Activated CD4-positive, alpha-beta T cell treated with anti-CD3 and anti-CD28 coated beads, Interleukin-2, amount 50 U/mL, for 1 hour (primary cell): ENCODE measurements around the gene CUEDC1.
A peak's percentile ranks its signal among the peaks of the same experiment; 100 is the strongest.

Experiments used
- DNase-seq: peaks from one replicate; pipeline ENCODE4 v3.0.0-alpha.2; 2020

Gene CUEDC1

DNA sequence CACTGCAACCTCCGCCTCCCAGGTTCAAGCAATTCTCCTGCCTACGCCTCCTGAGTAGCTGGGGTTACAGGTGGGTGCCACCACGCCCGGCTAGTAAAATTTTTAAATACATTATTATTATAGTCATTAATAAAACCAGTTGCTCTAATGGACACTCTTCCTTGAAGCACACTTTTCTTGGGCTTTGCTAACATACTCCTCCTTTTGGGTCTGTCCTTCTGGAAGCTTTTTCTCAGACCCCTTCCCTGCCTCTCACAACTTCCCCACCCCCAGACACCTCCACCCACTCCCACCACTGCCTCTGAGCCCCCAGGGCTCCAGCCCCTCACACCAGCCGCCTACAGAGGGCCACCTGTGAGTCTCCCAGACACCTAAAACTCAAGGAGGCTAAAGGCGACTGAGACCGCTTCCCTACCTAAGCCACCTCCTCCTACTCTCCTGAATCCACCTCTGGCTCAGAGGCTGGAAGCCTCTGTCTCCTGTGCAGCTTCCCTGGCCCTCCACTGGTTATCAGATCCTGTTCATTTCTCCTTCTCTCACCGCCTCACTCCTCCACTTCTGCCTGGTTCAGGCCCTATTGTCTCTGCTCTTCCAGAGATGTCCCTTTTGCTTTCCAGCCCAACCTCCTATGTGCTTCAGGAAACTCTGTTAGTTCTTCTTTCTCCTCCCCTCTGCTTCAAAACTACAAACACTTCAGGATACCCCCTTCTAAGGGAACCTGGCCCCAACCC is 2.1 kb upstream of the CUEDC1 start:
- no peak for DNase-seq

DNA sequence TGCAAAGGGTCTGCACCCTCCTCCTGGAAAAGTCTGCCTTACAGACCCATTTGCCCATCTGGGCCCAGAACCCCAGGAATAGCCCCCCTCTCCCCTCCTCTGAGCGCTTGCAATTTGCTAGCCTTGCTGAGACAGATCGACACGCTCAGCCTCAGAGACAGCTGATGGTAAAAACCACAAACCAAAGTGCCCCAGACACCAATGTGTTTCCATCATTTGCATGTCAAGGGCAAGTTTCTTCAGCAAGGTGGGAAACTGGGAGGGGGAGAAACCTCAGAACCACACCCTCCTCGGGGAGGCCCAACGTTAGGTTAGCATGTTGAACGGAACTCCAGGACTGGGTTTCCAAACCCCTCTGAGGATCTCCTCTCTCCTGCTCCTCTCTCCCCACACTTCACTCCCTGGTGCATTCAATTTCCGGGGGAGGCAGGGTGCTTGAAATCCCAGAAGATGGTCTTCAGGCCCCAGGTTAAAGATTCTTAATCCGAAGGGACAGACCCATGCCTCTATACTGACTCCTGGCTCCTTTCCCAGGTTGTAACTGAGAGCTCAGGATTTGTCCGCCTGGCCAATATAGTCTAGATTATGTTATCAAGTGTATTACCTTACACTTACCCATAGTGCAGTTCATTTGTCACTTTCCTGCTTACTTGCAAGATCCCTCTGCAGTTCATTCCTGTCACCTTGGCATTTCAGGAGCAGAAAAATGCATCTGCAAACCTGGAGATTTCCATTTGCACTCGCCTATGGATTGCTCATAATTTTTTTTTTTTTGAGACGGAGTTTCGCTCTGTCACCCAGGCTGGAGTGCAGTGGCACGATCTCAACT is 1.3 kb upstream of the CUEDC1 start:
- peak; percentile 33 for DNase-seq

DNA sequence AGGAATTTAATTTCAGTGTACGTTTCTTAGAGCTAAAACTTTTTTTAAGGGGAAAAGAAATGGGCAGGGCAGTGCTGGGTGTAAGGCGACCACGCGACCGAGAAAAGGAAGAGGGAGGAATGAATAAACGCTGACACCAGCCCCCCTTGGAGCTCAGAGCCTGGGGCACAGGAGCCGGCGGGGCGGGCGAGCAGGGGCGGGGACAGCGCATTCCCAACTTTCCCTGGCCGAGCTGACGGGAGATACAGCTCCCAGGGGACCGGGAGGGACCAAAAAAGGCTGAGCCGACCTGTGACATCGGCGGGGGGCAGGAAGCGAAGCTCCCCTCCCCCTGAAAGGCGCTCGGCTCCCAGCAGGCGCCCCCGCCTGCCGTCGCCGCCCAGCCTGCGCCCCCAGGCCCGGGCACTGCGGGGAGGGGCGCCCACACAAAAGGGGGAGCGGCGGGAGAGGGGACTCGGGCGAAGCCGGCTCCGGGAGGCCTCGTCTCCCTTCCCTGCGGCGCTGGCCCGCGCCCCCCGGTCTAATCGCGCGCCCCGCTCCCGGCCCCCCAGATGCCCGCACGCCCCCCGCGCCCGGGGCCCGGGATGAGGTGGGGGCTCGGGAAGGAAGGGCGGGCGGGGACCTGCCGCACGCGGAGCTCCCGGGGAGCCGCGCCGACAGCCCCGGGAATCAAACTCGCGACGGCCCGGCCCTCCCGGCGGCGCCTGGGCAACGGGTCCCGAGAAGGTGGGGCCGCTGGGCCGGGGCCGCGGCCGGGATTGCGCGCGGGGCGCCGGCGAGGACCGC is 622 bp downstream of the CUEDC1 start:
- DNase-seq, result no peak

DNA sequence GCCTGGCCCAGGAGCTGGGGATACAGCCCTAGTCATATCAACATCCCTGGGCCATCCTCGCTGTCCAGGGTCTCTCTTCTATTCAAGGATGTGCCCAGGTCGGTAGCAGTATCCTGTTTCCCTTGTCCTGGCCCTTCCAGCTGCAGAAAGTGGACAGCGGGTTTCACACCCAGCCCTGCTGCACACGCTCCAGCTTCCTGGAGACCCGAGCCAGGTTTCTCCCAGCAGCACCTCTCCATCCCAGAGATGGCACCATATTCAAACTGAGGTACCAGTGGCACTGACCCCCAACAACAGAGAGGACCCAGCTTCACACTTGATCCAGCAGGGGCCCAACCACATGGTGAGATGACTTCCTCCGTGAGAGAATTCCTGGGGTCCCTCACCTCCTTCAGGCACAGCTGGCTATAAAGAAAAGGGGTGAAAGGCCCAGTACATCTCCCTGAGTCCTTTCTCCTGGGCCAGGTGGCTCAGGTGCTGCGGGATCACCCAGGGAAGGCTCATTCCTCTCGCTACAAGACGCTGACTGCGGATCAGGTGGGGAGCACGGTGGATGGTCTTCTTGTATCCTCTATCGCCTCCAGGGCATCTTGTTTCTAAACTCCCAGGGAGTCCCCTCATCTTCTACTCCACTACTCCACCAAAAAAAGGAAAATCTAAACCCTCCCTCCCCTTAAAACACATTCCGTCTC is 1.4 kb downstream of the CUEDC1 start:
- no peak for DNase-seq

DNA sequence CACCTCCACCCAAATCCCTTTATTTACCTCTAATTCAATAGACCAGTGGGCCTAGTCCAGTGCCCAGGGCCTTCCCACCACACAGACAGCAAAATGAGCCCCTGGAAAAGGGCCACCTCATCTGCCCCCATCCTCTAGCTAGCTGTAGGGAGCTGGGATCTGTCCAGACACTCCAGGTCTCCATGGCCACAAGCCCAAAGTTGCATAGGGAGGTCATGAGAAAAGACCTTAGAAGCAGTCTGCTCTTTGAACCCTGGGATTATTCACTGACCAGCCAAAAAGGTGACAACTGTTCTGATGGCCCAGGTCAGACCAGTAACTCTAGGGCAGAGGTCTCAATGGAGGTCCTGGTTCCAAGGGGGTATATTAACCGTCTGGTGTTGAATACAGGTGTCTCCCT is 2.0 kb downstream of the CUEDC1 start:
- DNase-seq, result no peak

DNA sequence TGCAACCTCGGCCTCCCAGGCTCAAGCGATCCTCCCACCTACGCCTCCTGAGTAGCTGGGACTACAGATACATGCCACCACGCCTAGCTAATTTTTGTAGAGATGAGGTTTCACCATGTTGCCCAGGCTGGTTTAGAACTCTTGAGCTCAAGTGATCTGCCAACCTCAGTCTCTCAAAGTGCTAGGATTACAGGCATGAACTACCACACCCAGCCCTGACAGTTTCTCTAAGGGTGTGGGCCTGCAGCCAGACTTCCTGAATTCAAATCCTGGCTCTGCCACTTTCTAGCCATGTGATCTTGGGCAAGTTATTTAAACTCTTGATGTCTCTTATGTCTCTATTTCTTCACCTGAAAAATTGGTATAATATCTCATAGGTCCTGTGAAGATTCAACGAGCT is 5.6 kb downstream of the CUEDC1 start:
- no peak for DNase-seq

DNA sequence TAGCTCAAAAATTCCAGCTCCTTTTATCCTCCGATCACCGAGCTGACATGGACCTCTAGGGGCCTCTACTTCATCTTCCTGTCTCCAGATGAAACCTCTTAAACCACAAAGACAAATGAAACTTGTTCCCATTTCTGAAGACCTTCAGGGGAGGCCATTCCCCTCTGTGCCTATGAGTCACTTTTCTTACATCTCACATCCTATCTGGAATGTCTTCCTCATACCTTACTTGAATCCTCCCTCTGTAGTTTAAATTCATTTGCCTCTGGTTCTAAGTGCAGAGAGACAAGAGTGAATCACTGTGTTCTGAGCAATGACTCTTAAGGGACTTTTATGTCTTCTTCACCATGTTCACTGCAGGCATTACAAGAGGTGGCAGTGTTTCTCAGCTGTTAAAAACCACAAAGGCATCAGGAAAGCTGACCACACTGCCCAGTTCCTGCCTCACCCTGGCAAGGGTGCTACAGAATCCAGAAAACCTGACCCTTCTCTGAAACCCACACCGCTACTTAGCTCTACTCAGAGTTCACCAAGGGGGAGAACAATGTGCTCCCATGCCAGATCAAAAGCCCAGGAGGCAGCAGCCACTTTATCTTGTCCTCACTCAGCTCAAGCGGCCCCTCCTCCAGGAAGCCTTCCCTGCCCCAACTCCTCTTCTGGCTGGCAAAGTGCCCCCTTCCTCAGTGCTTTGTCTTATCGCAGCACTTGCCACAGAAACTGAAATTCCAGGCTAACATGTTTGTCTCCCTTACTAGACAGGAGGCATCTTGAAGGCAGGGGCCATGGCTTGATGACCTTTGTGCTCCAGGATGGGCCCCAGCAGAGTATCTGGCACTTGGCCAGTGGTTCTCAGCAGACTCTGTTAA is 6.4 kb downstream of the CUEDC1 start:
- DNase-seq, result no peak

DNA sequence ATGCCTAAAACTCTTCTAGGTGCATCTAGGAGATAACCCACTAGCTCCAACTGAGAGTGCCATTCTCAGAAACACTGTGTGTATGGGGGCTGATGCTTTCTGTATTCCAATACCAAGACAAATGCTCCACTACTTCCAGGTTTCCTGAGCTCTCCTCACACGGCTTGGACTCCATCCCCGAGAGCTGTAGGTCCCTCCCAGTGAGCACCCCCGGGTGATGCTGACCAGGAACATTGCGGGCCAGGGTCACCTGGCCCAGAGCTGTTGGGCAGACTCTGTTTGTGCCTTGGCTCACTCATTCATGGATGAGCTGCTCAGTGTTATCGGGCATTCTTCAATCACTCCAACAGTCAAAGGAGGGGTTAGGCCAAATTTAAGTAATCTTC is 7.0 kb downstream of the CUEDC1 start:
- DNase-seq, result no peak

DNA sequence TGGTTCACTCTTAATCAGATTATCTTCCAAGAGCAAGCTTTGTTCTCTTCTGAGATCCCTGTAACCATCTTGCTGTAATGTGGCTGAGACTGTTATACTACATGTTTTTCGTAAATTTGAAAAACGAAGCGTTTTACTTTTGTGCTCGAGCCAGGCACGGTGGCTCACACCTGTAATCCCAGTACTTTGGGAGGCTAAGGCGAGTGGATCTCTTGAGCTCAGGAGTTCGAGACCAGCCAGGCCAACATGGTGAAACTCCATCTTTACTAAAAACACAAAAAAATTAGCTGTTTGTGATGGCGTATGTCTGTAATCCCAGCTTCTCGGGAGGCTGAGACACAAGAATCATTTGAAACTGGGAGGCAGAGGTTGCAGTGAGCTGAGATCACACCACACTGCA is 7.8 kb downstream of the CUEDC1 start:
- no peak for DNase-seq

DNA sequence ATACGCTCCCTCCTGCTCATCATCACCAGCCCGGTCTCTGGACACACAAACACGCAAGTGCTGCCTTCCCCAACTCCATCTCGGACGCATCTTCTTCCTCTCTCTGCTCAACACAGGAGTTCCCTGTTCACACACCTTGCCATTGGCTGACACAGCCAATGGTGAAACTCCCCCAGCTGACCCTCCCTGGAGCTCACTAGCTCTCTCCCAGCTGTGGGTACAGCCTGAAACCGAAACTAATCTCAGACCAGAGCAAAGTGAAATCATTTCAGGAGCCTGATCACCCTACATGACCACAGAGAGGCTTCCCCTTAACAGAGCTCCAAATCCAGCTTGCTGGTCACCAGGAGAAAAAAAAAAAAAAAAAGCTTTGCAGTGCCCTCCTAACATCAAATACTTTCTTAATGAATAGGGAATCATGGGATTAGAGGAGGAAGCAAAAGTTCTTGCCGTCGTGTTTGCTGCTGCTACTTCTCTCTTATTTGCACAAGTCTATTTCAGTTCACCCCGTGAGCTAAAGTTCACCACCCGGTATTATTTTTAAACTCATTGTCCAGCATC is 8.3 kb downstream of the CUEDC1 start:
- peak; percentile 4 for DNase-seq

DNA sequence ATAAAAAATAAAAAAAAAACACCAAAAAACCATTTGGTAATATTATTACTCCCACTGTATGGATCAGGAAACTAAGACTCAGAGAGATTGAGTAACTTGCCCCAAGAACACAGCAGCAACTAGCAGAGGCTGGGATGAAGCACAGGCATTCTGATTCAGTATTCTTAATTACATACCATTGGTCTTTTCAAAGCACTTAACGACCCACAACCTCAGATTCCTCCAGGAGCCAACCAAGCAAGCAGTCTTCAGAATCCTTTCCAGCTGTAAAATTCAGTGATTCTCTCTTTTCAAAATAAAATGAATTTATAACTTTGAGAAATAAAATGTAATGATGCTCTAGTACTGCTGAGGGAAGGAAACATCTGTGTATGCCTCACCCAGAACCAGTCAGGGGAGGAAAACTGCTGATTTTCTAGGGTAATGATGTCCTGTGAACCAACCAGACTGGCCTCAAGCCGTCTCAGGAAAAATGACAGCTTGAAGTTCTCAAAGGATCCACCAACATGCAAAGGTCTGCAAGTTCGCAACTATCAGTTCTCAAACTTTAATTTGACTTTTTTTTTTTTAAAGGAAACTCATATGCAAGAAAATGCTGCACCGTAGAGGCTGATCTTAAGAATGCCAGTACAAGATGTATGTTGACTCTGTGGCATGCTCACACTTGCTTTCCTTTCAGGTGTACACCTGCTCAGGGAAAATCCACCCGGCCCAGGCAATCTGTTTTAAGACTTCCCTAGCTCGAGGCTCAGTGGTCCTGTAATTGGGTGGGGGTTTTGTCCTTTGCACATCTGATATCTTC is 9.0 kb downstream of the CUEDC1 start:
- no peak for DNase-seq

DNA sequence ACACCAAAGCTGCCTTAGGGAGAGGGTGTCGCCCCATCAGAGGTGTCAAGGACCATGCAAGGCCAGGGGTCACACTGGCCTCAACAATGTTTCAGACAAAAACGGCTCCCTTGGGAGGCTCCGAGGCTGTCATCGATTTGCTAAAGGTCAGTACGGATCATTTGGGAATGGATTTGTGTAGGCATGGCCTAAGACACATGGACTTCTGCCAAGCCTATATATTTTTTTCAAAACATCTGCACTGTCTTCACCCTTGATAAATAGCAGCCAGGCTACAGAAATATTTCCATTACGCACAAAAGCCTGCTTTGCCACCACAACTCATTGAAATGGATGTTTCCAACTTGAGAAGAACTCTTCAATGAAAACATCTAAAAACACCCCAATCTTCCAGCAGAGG is 10.3 kb downstream of the CUEDC1 start:
- no peak for DNase-seq

DNA sequence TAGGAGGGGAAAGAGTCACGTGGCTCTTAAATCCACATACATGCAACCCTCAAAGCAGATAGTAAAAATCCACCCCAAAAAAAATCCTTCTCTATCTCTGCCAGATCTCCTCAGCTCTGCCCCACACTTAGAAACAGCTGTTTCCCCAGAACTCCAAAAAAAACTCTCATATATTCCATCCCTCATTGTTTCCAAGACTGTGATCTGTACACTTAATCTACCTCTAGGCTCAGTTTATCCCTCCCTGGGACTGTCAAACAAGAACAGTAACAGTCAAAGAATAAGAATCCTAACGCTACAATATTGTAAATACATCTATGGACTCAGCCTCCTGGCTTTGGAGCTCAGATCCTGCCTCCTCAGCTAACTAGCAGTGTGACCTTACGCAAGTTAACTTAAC is 11.6 kb downstream of the CUEDC1 start:
- no peak for DNase-seq

DNA sequence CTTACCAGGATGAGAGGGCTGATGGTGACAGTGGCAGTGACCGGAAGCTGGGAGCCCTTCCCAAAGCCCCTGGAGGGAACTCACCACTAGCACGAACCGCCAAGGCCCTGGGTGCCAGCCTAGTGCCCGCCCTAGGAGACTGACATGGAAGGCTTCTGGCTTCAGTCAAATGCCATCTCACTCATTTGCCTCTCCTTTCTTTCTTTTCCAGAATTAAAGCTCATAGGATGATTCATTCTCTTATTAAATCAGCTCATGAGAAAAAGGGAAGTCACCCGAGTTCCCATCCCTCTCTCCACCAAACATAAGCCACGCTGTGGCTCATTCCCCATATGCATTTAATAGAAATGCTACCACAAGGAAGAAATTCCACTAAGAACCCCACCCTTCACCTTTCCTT is 12.1 kb downstream of the CUEDC1 start:
- DNase-seq, result no peak

DNA sequence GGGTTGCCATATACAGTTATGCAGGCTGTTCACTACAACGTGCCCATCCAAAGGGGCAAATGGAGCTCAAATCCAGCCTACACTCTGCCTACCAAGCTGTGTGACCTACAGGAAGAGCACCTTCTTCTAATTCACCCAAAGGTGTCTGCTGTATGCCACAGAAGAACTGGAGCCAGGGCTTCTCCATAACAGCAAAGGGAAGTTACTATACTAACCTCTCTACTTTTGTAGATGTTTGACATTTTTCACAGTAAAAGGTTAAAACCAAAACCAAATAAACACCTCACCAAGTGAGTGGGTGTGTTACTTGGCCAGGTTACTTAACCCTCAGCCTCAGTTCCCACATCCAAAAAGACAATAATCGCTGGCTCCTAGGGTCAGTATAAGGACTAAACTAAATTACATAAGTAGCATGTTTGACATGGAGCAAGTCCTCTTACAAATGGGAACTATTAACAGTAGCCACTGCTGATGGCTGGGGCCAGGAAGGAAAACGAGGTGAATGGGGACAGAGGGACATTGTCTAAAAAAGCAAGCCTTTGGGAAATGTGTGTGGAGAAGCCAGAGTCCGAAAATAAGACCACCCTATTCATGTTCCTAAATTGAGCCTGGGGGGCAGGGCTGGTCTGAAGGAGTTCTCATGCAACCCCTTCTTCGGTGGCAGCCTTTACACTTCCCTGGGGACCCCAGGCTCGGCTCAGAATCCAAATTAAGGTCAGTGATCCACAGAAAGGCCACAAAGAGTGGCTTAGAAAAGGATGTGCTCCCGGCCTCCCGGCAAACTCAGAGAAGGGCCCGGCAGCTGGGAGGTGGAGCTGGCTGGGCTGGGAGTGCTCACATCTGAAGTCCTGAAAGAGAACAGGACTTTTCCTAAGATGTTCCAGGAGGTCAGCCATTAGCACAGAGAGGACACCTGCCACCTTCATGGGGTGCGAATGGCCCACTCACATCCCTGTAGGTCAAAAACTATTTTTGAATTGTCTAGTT is 13.5 kb downstream of the CUEDC1 start:
- no peak for DNase-seq

DNA sequence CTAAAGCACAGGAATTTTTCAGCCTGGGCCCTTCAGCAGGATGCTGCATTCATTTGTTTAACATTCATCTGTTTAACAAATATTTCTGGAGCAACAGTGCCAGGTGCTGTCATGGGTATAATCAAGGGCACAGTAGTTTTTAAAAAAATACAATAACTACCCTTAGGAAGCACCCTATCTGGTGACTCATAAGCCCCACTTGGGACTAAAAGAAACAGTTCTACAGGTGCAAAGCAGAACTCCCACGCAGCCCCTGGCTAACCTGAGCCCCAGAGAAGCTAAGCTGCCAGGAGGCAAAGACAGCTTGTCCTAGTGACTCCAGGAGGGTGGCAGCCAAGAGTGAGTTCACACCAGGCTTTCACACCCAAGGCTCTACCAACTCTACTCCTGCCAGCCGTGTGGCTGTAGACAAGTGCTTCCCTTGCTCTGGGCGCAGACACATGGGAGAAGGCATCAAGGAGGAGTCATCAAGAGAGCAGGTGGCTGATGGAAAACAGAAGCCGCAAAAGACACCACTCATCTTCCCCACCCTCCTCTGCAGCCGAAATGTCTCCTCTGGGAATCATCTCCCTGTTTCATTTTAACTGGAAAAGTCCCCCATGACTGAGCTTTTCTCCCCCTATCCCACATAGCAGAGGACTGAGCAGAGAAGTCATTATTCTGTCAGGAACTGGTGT is 14.4 kb downstream of the CUEDC1 start:
- DNase-seq, result no peak

DNA sequence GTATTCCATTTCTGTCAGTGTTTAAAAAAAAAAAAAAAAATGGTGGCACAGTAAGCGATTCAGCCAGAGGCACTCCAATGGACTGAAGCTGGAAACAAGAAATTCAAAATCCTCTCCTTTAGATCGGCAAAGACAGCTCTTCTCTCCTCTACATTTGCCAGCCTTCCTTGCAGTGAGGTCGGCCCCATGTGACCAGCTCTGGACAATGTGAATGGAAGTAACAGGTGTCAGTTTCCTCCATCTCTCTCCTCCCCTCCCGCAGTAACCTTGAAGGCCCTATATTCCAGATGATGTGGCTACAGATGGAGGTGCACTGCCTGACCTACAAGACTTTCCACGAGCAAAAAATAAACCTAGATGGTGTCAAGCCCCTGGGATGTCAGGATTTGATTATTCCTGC is 15.0 kb downstream of the CUEDC1 start:
- no peak for DNase-seq

DNA sequence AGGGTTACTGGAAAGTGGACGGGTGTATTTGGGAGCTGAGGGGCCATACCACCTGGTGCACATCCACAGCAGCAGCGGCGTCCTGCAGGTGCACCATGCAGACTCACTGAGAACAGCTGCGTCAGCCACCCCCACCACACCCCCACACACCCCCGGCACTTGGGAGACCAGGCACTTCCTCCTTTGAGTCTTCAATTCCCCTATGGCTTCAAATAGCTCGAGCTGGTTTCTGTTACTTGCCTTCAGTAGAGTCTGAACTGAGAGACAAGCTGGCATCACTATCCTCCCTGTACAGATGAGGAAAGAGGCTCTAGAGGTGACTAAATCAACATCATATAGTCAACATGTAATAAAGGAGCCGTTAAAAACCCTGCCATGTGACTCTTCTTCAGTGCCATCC is 15.4 kb downstream of the CUEDC1 start:
- DNase-seq, result no peak

DNA sequence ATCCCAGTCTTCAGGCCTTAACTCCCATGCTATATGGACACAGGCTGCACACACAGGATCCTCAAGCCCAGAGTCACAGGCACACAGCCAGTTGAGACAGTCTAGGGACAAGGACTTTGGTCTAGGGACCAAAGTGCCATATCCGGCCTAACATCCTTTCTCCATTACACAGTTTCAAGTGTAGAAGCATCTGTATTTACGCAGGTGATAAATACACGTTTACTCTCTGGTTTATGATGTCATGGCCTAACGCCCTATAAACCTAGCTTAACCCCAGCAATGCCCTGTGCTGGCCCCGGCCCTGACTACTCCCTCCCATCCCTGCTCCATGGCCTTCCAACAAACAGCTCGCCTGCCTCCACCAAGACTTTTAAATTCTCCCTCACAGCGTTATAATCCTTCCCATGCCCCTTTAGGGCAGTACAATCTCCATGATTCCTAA is 17.1 kb downstream of the CUEDC1 start:
- no peak for DNase-seq
